OCI-LY7 (cell line): ENCODE results near the gene DACT2. TPM values are rescaled to one million over a fixed set of nuclear protein-coding genes. Genes with fewer than 3 reads are reported as not detected.

ENCODE experiments used
- BruUV-seq: library from RNA; stranded (reverse); fragments of 400-500 nt; replicated peaks from 2 replicates; lab custom pipeline; 2021; lab: Mats Ljungman, UMichigan
- CTCF ChIA-PET: fragments of 300-600 bp; sonication (Branson Sonifier 250); formaldehyde crosslinking; loops from one replicate; lab custom pipeline; 2022; ENCODE audit warnings: antibody characterized with exemption; ENCODE audit not compliant: unreplicated experiment; lab: Charles Lee
- POLR2A ChIA-PET: fragments of 300-600 bp; sonication (Branson Sonifier 250); formaldehyde crosslinking; loops from one replicate; lab custom pipeline; 2022; ENCODE audit warnings: antibody characterized with exemption; lab: Charles Lee
- DNase-seq: peaks from one replicate; pipeline ENCODE4 v3.0.0-alpha.2; 2015; ENCODE audit warnings: low spot score
- H2AFZ ChIP-seq: fragments of 200-600 bp; sonication (generic), shearing (Covaris generic); 2 replicates; pipeline ENCODE4 v1.6.1; 2014; ENCODE audit warnings: mild to moderate bottlenecking, antibody characterized with exemption, low read length, moderate library complexity
- H3K27ac ChIP-seq: fragments of 200-600 bp; sonication (generic); 2 replicates; pipeline ENCODE4 v1.5.1; 2014; ENCODE audit warnings: mixed run types, low read depth, mild to moderate bottlenecking, moderate library complexity, low read length, inconsistent platforms; ENCODE audit not compliant: poor library complexity, severe bottlenecking
- H3K36me3 ChIP-seq: fragments of 200-600 bp; sonication (generic); 2 replicates; pipeline ENCODE4 v1.6.1; 2014; ENCODE audit warnings: mild to moderate bottlenecking, antibody characterized with exemption, low read length, moderate library complexity, mixed read lengths; ENCODE audit not compliant: insufficient read depth
- H3K4me1 ChIP-seq: fragments of 200-600 bp; sonication (generic); 2 replicates; pipeline ENCODE4 v1.5.1; 2014; ENCODE audit warnings: mild to moderate bottlenecking, low read length; ENCODE audit not compliant: insufficient read depth, poor library complexity, severe bottlenecking
- H3K4me2 ChIP-seq: fragments of 200-600 bp; sonication (generic); 2 replicates; pipeline ENCODE4 v1.6.1; 2014; ENCODE audit warnings: mild to moderate bottlenecking, low read length
- H3K4me3 ChIP-seq: fragments of 200-600 bp; sonication (generic); 2 replicates; pipeline ENCODE4 v1.5.1; 2014; ENCODE audit warnings: mild to moderate bottlenecking, low read depth, low read length; ENCODE audit not compliant: poor library complexity, severe bottlenecking
- H3K79me2 ChIP-seq: fragments of 200-600 bp; sonication (generic); 2 replicates; pipeline ENCODE4 v1.6.1; 2016; ENCODE audit warnings: low read depth, mild to moderate bottlenecking, low read length, moderate library complexity, mixed read lengths; ENCODE audit not compliant: insufficient read depth
- H3K9me2 ChIP-seq: fragments of 200-600 bp; sonication (generic); 2 replicates; pipeline ENCODE4 v1.6.1; 2016; ENCODE audit warnings: mild to moderate bottlenecking, low read length, mixed read lengths; ENCODE audit not compliant: insufficient read depth
- H3K9me3 ChIP-seq: fragments of 200-600 bp; sonication (generic); 2 replicates; pipeline ENCODE4 v1.6.1; 2014; ENCODE audit warnings: mild to moderate bottlenecking, mixed run types, low read length, mixed read lengths
- H4K20me1 ChIP-seq: fragments of 200-600 bp; sonication (generic); 2 replicates; pipeline ENCODE4 v1.6.1; 2014; ENCODE audit warnings: mild to moderate bottlenecking, antibody characterized with exemption, low read length, moderate library complexity, mixed read lengths; ENCODE audit not compliant: insufficient read depth
- CTCF ChIP-seq: fragments of 200-600 bp; sonication (generic); conservative IDR thresholded peaks from 2 replicates; pipeline ENCODE4 v1.5.1; 2014; ENCODE audit warnings: mild to moderate bottlenecking, antibody characterized with exemption, low read length, moderate library complexity, mixed read lengths
- EZH2phosphoT487 ChIP-seq: fragments of 200-600 bp; sonication (generic); IDR thresholded peaks from 2 replicates; pipeline ENCODE4 v1.6.1; 2018; ENCODE audit warnings: low read depth, borderline replicate concordance, mild to moderate bottlenecking, mixed run types, antibody characterized with exemption, low read length, moderate library complexity, mixed read lengths
- intact Hi-C: fragments of 100-400 bp; cut with micrococcal nuclease; formaldehyde crosslinking; loops from one replicate; pipeline ENCODE4 v1.10.0; 2022; ENCODE audit not compliant: unreplicated experiment
- total RNA-seq, 2 experiments: library from RNA; depleted of rRNA in 1 of 2; stranded (reverse); fragments of >200 nt in 1 of 2; shearing (Covaris generic) in 1 of 2; gene quantifications; 2 replicates each; pipeline ENCODE4 v1.2.3, GENCODE V29; 2014 to 2022

The DACT2 gene
- total RNA-seq, 2 experiments from 2014 or later = not detected

GRCh38 chr6:168322966-168323365 is 3.4 kb upstream of the DACT2 start:
- H3K4me2 ChIP-seq = no peak overlapping the region
- no peak overlapping the region for H3K4me3 ChIP-seq
- no TSS peak for BruUV-seq

GRCh38 chr6:168320634-168321033 is 1.1 kb upstream of the DACT2 start:
- H3K27ac ChIP-seq = no peak overlapping the region
- H3K36me3 ChIP-seq = no peaks in the 10 kb centered on the region
- intact Hi-C loops = no loop called here
- ChIA-PET POLR2A (no interaction called here), CTCF (no interaction called here)
- BruUV-seq = no TSS peak
- no peaks in the 10 kb centered on the region for H3K9me2 ChIP-seq
- no peak for TF ChIP-seq EZH2phosphoT487
- TF ChIP-seq CTCF = no peak
- H3K79me2 ChIP-seq = no peaks in the 10 kb centered on the region
- H3K4me1 ChIP-seq = no peaks in the 10 kb centered on the region
- DNase-seq = no peak
- no peaks in the 10 kb centered on the region for H4K20me1 ChIP-seq
- no peak overlapping the region for H3K4me2 ChIP-seq
- no peak overlapping the region for H3K4me3 ChIP-seq
- no peaks in the 10 kb centered on the region for H3K9me3 ChIP-seq
- H2AFZ ChIP-seq = no peak overlapping the region

More at GRCh38 chr6:168322966-168323365, 3.4 kb upstream of the DACT2 start:
- H3K27ac ChIP-seq = no peak overlapping the region
- H3K79me2 ChIP-seq = no peaks in the 10 kb centered on the region
- intact Hi-C loops = no loop called here
- no peaks in the 10 kb centered on the region for H3K4me1 ChIP-seq
- POLR2A ChIA-PET = interaction anchor here (0.6 kb wide), 1 partner anchor 966 kb away, joined by 4 read pairs; no protein-coding TSS in a partner anchor
- H3K36me3 ChIP-seq = no peaks in the 10 kb centered on the region
- TF ChIP-seq EZH2phosphoT487 = no peak
- no peak for TF ChIP-seq CTCF
- H4K20me1 ChIP-seq = no peaks in the 10 kb centered on the region
- no peaks in the 10 kb centered on the region for H3K9me2 ChIP-seq
- H2AFZ ChIP-seq = no peak overlapping the region
- CTCF ChIA-PET = no interaction called here
- H3K9me3 ChIP-seq = no peaks in the 10 kb centered on the region
- no peak for DNase-seq

GRCh38 chr6:168318579-168319278 is 848 bp downstream of the DACT2 start:
- Histone ChIP-seq H3K9me2 (no peaks in the 10 kb centered on the region), H3K4me1 (no peaks in the 10 kb centered on the region), H3K4me2 (no peak overlapping the region), H3K4me3 (no peak overlapping the region), H4K20me1 (no peaks in the 10 kb centered on the region), H3K36me3 (no peaks in the 10 kb centered on the region), H3K79me2 (no peaks in the 10 kb centered on the region), H3K27ac (no peak overlapping the region), H2AFZ (no peak overlapping the region), H3K9me3 (no peaks in the 10 kb centered on the region)
- no TSS peak for BruUV-seq
- intact Hi-C loops = no loop called here
- TF ChIP-seq CTCF = no peak
- POLR2A ChIA-PET = no interaction called here
- no peak for DNase-seq
- CTCF ChIA-PET = no interaction called here
